Mesendoderm (in vitro differentiated cells): ENCODE results near the gene RNF113B.

Source experiments
- DNase-seq: peaks from one replicate; pipeline ENCODE4 v3.0.0; 2013
- H2AK5ac ChIP-seq: 2 replicates; pipeline ENCODE4 v1.6.1; 2013; ENCODE audit warnings: low read length, inconsistent platforms
- H2BK120ac ChIP-seq: 2 replicates; pipeline ENCODE4 v1.6.1; 2013; ENCODE audit warnings: low read depth, mild to moderate bottlenecking, low read length, moderate library complexity, mixed read lengths
- H2BK15ac ChIP-seq: replicated peaks from 2 replicates; pipeline ENCODE4 v1.6.1; 2013; ENCODE audit warnings: low read depth, mild to moderate bottlenecking, moderate library complexity
- H2BK5ac ChIP-seq: 2 replicates; pipeline ENCODE4 v1.6.1; 2013; ENCODE audit warnings: low read length, inconsistent platforms
- H3K18ac ChIP-seq: 2 replicates; pipeline ENCODE4 v1.6.1; 2013; ENCODE audit warnings: mild to moderate bottlenecking, low read length, mixed read lengths
- H3K23ac ChIP-seq: one replicate; pipeline ENCODE4 v1.6.1; 2013; ENCODE audit warnings: low read length
- H3K27ac ChIP-seq: 2 replicates; pipeline ENCODE4 v1.5.1; 2013; ENCODE audit warnings: low read depth, mild to moderate bottlenecking, inconsistent platforms, low read length, moderate library complexity
- H3K27me3 ChIP-seq: 2 replicates; pipeline ENCODE4 v1.6.1; 2013; ENCODE audit warnings: low read length, control low read depth, mild to moderate bottlenecking, inconsistent platforms; ENCODE audit not compliant: insufficient read depth, poor library complexity
- H3K36me3 ChIP-seq: 2 replicates; pipeline ENCODE4 v1.6.1; 2013; ENCODE audit warnings: low read length, inconsistent platforms; ENCODE audit not compliant: control insufficient read depth, insufficient read depth
- H3K4ac ChIP-seq: one replicate; pipeline ENCODE4 v1.6.1; 2013; ENCODE audit warnings: low read depth, mild to moderate bottlenecking, low read length, moderate library complexity
- H3K4me1 ChIP-seq: 2 replicates; pipeline ENCODE4 v1.6.1; 2013; ENCODE audit warnings: low read depth, low read length, inconsistent platforms; ENCODE audit not compliant: control insufficient read depth
- H3K4me2 ChIP-seq: 2 replicates; pipeline ENCODE4 v1.6.1; 2013; ENCODE audit warnings: low read length
- H3K4me3 ChIP-seq: 2 replicates; pipeline ENCODE4 v1.5.1; 2013; ENCODE audit warnings: mild to moderate bottlenecking, low read length
- H3K56ac ChIP-seq: one replicate; pipeline ENCODE4 v1.6.1; 2013; ENCODE audit warnings: low read length
- H3K79me1 ChIP-seq: 2 replicates; pipeline ENCODE4 v1.6.1; 2013; ENCODE audit warnings: low read length, inconsistent platforms
- H3K79me2 ChIP-seq: 2 replicates; pipeline ENCODE4 v1.6.1; 2013; ENCODE audit warnings: mild to moderate bottlenecking, low read length; ENCODE audit not compliant: control insufficient read depth, insufficient read depth
- H3K9ac ChIP-seq: 2 replicates; pipeline ENCODE4 v1.6.1; 2013; ENCODE audit warnings: low read length, inconsistent platforms
- H4K5ac ChIP-seq: one replicate; pipeline ENCODE4 v1.6.1; 2013; ENCODE audit warnings: low read length
- H4K8ac ChIP-seq: one replicate; pipeline ENCODE4 v1.6.1; 2013; ENCODE audit warnings: low read depth, mild to moderate bottlenecking, control low read depth, low read length, moderate library complexity
- WGBS: extraction: QIAGEN DNeasy Blood & Tissue Kit; methylation state at CpG from one replicate; pipeline ENCODE4 v1.1.7; 2013; ENCODE audit warnings: low lambda C conversion rate, missing lambda C conversion rate; ENCODE audit not compliant: insufficient coverage; ENCODE audit errors: extremely low coverage; 5-methylcytosine and 5-hydroxymethylcytosine counted together

Gene RNF113B

DNA sequence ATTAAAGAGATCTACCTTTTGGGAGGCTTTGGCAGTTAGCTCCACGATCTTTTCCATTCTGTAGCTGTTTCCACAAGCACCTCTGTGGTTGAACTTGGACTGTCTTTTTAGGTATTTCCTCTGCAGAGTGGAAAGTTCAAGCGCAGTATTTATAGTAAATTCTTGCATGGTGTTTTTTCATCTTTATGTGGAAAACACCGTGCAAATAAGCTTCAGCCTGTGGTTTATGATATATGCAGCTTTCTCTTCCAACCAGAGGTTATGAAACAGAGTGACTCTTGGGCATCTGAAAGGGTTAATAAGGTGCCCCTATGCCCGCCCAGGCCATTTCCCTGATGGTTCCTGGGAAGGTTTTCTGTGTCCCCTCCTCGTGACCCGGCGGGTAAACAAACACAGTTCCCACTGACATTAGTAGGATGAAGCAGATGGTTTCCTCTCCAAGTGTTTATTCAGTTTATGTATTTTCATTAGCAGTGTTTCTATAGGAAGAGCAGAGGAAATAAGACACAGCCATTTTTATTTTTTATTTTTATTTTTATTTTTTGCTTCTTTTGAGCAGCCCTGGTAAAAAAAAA lies 39.7 kb upstream of the RNF113B start:
- Histone ChIP-seq H3K4ac (no peak overlapping the region), H3K36me3 (no peaks in the 10 kb centered on the region), H4K5ac (no peak overlapping the region), H3K79me2 (peaks cover 5% of the 10 kb centered on the region), H3K18ac (no peak overlapping the region), H3K27me3 (no peaks in the 10 kb centered on the region), H3K4me2 (no peak overlapping the region), H3K23ac (no peak overlapping the region), H3K56ac (no peak overlapping the region), H4K8ac (no peak overlapping the region), H2AK5ac (no peak overlapping the region), H3K4me1 (no peaks in the 10 kb centered on the region), H2BK5ac (no peak overlapping the region), H3K9ac (no peak overlapping the region), H2BK15ac (no peak overlapping the region), H3K79me1 (peaks cover 15% of the 10 kb centered on the region), H3K4me3 (no peak overlapping the region), H2BK120ac (no peak overlapping the region), H3K27ac (no peak overlapping the region)
- no CpG with 5 or more reads among the region's 7 CpGs for WGBS
- DNase-seq = no peak

DNA sequence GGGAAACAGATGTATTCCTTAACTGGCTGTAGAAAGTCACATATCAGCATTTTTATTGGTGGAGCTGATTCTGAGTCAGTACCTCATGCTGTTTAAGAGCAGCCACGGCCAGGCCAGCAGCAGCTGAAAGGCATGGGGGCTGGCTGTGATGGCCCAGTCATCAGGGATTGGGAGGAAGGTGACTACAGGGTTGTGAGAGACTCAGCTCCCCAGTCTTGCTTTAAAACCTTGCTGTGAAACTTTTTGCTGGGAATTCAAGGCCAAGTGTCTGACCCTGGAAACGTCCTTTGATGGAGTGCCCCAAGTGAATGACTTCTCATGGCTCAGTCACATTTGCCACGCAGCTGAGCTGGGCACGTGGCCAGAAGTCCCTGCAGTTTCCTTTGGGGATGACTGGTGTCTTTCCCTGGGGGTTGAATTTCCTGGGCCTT lies 39.1 kb upstream of the RNF113B start:
- no peak overlapping the region for H4K5ac ChIP-seq
- no peak overlapping the region for H3K18ac ChIP-seq
- H3K23ac ChIP-seq = no peak overlapping the region
- H3K4me1 ChIP-seq = no peaks in the 10 kb centered on the region
- no peak overlapping the region for H3K4me2 ChIP-seq
- no CpG with 5 or more reads among the region's 4 CpGs for WGBS
- H2BK120ac ChIP-seq = no peak overlapping the region
- DNase-seq = peak; percentile 38
- peaks cover 2% of the 10 kb centered on the region for H3K79me2 ChIP-seq
- no peak overlapping the region for H3K9ac ChIP-seq
- peaks cover 14% of the 10 kb centered on the region for H3K79me1 ChIP-seq
- no peak overlapping the region for H4K8ac ChIP-seq
- H3K56ac ChIP-seq = no peak overlapping the region
- no peak overlapping the region for H2BK5ac ChIP-seq
- H3K27ac ChIP-seq = no peak overlapping the region
- H2BK15ac ChIP-seq = no peak overlapping the region
- H2AK5ac ChIP-seq = no peak overlapping the region
- no peak overlapping the region for H3K4me3 ChIP-seq
- H3K4ac ChIP-seq = no peak overlapping the region
- H3K27me3 ChIP-seq = no peaks in the 10 kb centered on the region
- no peaks in the 10 kb centered on the region for H3K36me3 ChIP-seq

DNA sequence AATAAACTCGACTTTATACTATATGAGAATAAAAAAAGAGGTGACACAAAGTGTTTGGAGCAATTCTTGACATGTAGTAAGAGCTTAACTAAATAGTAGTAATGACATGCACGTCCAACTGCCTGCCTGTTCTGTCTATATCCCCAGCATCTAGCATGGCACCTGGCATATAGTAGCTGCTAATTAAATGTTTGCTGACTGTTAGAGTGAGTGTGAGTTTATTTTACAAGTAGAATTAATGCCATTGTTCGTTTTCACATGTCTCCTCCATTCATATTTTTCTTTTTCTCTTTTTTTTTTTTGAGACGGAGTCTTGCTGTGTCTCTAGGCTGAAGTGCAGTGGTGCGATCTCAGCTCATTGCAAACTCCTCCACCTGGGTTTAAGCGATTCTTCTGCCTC lies 38.4 kb upstream of the RNF113B start:
- Histone ChIP-seq H3K9ac (no peak overlapping the region), H3K79me2 (peaks cover 1% of the 10 kb centered on the region), H2BK15ac (no peak overlapping the region), H3K56ac (no peak overlapping the region), H3K4ac (no peak overlapping the region), H3K36me3 (no peaks in the 10 kb centered on the region), H4K5ac (no peak overlapping the region), H2BK120ac (no peak overlapping the region), H3K18ac (no peak overlapping the region), H3K27ac (no peak overlapping the region), H2AK5ac (no peak overlapping the region), H3K4me1 (no peaks in the 10 kb centered on the region), H3K27me3 (no peaks in the 10 kb centered on the region), H2BK5ac (no peak overlapping the region), H3K4me3 (no peak overlapping the region), H4K8ac (no peak overlapping the region), H3K4me2 (no peak overlapping the region), H3K79me1 (peaks cover 12% of the 10 kb centered on the region), H3K23ac (no peak overlapping the region)
- no CpG with 5 or more reads among the region's 6 CpGs for WGBS
- no peak for DNase-seq

DNA sequence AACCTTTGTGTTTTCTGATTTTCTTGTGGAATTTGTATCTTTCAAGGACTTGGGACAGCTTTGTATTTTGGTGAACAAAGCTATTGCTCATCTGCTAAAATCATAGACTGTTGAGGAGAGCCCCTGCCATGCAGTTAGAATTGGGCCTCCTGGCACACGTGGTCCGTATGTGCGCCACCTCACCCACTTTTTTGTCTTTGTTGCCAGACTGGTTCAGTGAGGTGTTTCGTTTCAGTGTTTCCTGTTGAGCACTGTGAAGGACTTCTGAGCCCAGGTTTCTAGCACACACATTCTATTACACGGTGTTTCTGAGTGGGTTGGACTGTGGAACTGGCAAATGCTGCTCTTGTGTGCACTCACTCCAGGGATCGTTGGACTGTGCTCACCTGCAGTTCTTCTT lies 37.6 kb upstream of the RNF113B start:
- H4K8ac ChIP-seq = no peak overlapping the region
- H3K27ac ChIP-seq = no peak overlapping the region
- WGBS = no CpG with 5 or more reads among the region's 6 CpGs
- H3K4ac ChIP-seq = no peak overlapping the region
- peaks cover 15% of the 10 kb centered on the region for H3K79me1 ChIP-seq
- no peak overlapping the region for H4K5ac ChIP-seq
- H3K18ac ChIP-seq = no peak overlapping the region
- H2BK15ac ChIP-seq = no peak overlapping the region
- no peak overlapping the region for H2BK120ac ChIP-seq
- H3K27me3 ChIP-seq = no peaks in the 10 kb centered on the region
- H2AK5ac ChIP-seq = no peak overlapping the region
- H3K4me1 ChIP-seq = no peaks in the 10 kb centered on the region
- no peak overlapping the region for H3K4me3 ChIP-seq
- peaks cover 3% of the 10 kb centered on the region for H3K79me2 ChIP-seq
- no peaks in the 10 kb centered on the region for H3K36me3 ChIP-seq
- no peak for DNase-seq
- no peak overlapping the region for H3K56ac ChIP-seq
- H3K4me2 ChIP-seq = no peak overlapping the region
- no peak overlapping the region for H2BK5ac ChIP-seq
- no peak overlapping the region for H3K9ac ChIP-seq
- H3K23ac ChIP-seq = no peak overlapping the region

DNA sequence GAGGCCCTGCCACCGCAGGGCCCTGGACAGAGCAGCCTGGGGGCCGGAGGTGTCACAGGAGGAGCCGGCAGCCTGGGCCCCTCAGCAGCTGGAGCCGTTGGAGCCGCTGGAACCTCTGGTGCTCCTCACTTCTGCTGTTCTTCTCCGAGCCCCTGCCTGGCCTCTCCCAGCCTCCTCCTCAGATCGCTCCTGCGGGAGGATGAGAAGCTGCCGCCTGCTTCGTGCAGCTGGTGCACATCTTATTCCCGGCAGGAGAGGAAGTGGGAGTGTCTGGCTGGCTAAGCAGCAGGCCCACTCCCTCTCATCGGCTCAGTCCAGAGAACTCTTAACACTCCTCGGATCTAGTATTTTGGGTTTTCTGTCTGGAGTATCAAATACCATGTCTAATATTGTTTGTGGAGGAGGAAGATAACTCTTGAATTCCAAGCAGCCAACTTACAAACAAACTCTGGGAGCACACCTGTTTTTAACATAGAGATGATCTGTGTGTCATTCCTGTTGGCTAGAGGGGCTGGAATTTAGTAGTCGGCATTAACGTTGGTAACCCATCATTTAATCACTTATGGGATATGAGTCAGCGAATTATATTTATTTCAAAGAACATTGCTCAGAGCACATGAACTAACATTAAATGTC lies 37.1 kb upstream of the RNF113B start:
- H3K56ac ChIP-seq = no peak overlapping the region
- H3K36me3 ChIP-seq = no peaks in the 10 kb centered on the region
- H2BK5ac ChIP-seq = no peak overlapping the region
- H4K8ac ChIP-seq = no peak overlapping the region
- peaks cover 3% of the 10 kb centered on the region for H3K79me2 ChIP-seq
- H3K27ac ChIP-seq = no peak overlapping the region
- no peak overlapping the region for H3K4ac ChIP-seq
- H4K5ac ChIP-seq = no peak overlapping the region
- peaks cover 15% of the 10 kb centered on the region for H3K79me1 ChIP-seq
- no peak overlapping the region for H2BK120ac ChIP-seq
- H3K18ac ChIP-seq = no peak overlapping the region
- WGBS = no CpG with 5 or more reads among the region's 16 CpGs
- no peaks in the 10 kb centered on the region for H3K4me1 ChIP-seq
- H2AK5ac ChIP-seq = no peak overlapping the region
- no peak overlapping the region for H2BK15ac ChIP-seq
- DNase-seq = no peak
- no peak overlapping the region for H3K23ac ChIP-seq
- H3K27me3 ChIP-seq = no peaks in the 10 kb centered on the region
- no peak overlapping the region for H3K4me2 ChIP-seq
- H3K9ac ChIP-seq = no peak overlapping the region
- H3K4me3 ChIP-seq = no peak overlapping the region

DNA sequence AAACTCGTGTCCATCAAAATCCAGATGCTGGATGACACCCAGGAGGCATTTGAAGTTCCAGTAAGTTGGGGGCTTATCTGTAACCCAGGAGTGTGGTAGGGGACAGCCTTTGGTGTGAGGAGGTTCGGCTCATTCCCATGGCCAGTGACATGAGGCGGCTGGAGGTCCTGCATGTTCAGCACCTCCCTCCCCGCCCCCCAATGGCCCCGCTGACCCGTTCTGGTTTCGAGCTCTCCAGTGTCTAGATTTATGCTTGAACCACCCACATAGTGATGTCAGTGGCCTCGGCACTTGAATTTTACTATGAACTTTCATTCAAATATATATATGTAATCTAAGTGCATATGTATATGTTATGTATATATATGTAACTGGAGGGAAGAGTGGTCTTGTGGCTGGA lies 36.3 kb upstream of the RNF113B start:
- no peak overlapping the region for H3K18ac ChIP-seq
- no peak overlapping the region for H4K5ac ChIP-seq
- WGBS = no CpG with 5 or more reads among the region's 8 CpGs
- H3K36me3 ChIP-seq = no peaks in the 10 kb centered on the region
- no peak overlapping the region for H3K9ac ChIP-seq
- H2BK120ac ChIP-seq = no peak overlapping the region
- H3K4me2 ChIP-seq = no peak overlapping the region
- no peak overlapping the region for H2BK15ac ChIP-seq
- no peak overlapping the region for H2BK5ac ChIP-seq
- H3K4me1 ChIP-seq = no peaks in the 10 kb centered on the region
- H3K56ac ChIP-seq = no peak overlapping the region
- H3K4me3 ChIP-seq = no peak overlapping the region
- no peak for DNase-seq
- no peak overlapping the region for H3K23ac ChIP-seq
- H3K4ac ChIP-seq = no peak overlapping the region
- no peaks in the 10 kb centered on the region for H3K27me3 ChIP-seq
- peaks cover 16% of the 10 kb centered on the region for H3K79me1 ChIP-seq
- H2AK5ac ChIP-seq = no peak overlapping the region
- H3K79me2 ChIP-seq = peaks cover 5% of the 10 kb centered on the region
- H4K8ac ChIP-seq = no peak overlapping the region
- no peak overlapping the region for H3K27ac ChIP-seq
